H9 (cell line): ENCODE data around the gene CLEC2D. TPM values are rescaled to one million over a fixed set of nuclear protein-coding genes. Genes with fewer than 3 reads are reported as not detected.

ENCODE experiments used
- DNase-seq: peaks from one replicate; pipeline ENCODE4 v3.0.0-alpha.2; 2017
- H2AFZ ChIP-seq: one replicate; pipeline ENCODE4 v1.6.1; 2013; ENCODE audit warnings: mild to moderate bottlenecking, low read length, control low read depth, moderate library complexity
- H2AK5ac ChIP-seq: 2 replicates; pipeline ENCODE4 v1.6.1; 2013; ENCODE audit warnings: low read length, control low read depth, mixed read lengths; ENCODE audit not compliant: insufficient read length
- H2BK120ac ChIP-seq: one replicate; pipeline ENCODE4 v1.6.1; 2013; ENCODE audit warnings: low read depth, mild to moderate bottlenecking, low read length, control low read depth, inconsistent platforms; ENCODE audit not compliant: poor library complexity, severe bottlenecking
- H2BK12ac ChIP-seq: 2 replicates; pipeline ENCODE4 v1.6.1; 2013; ENCODE audit warnings: low read length, control low read depth, mixed read lengths, low read depth; ENCODE audit not compliant: insufficient read length
- H2BK15ac ChIP-seq: 2 replicates; pipeline ENCODE4 v1.6.1; 2013; ENCODE audit warnings: low read depth, low read length, control low read depth
- H2BK20ac ChIP-seq: one replicate; pipeline ENCODE4 v1.6.1; 2013; ENCODE audit warnings: low read depth, mild to moderate bottlenecking, low read length, control low read depth, inconsistent platforms; ENCODE audit not compliant: poor library complexity, severe bottlenecking
- H2BK5ac ChIP-seq: 2 replicates; pipeline ENCODE4 v1.6.1; 2013; ENCODE audit warnings: low read length, control low read depth, mixed read lengths; ENCODE audit not compliant: insufficient read length
- H3K14ac ChIP-seq: 2 replicates; pipeline ENCODE4 v1.6.1; 2013; ENCODE audit warnings: low read length, control low read depth; ENCODE audit not compliant: insufficient read depth
- H3K18ac ChIP-seq: 2 replicates; pipeline ENCODE4 v1.6.1; 2013; ENCODE audit warnings: low read depth, mild to moderate bottlenecking, mixed read lengths, low read length, control low read depth; ENCODE audit not compliant: insufficient read length
- H3K23ac ChIP-seq: 2 replicates; pipeline ENCODE4 v1.6.1; 2013; ENCODE audit warnings: low read length, control low read depth, mixed read lengths, low read depth; ENCODE audit not compliant: insufficient read length
- H3K23me2 ChIP-seq: 2 replicates; pipeline ENCODE4 v1.6.1; 2013; ENCODE audit warnings: low read depth, mild to moderate bottlenecking, mixed read lengths, low read length, control low read depth; ENCODE audit not compliant: insufficient read length, poor library complexity, severe bottlenecking
- H3K27ac ChIP-seq: 2 replicates; pipeline ENCODE4 v1.5.1; 2013; ENCODE audit warnings: low read length, control low read depth, mixed read lengths, low read depth; ENCODE audit not compliant: insufficient read length
- H3K27me3 ChIP-seq: 2 replicates; pipeline ENCODE4 v1.6.1; 2013; ENCODE audit warnings: low read length, control low read depth, inconsistent platforms; ENCODE audit not compliant: insufficient read depth
- H3K4ac ChIP-seq: 2 replicates; pipeline ENCODE4 v1.6.1; 2013; ENCODE audit warnings: low read depth, mild to moderate bottlenecking, control low read depth, inconsistent platforms, low read length, moderate library complexity
- H3K4me1 ChIP-seq: 2 replicates; pipeline ENCODE4 v1.6.1; 2013; ENCODE audit warnings: low read length, control low read depth, inconsistent platforms; ENCODE audit not compliant: insufficient read depth
- H3K4me2 ChIP-seq: 2 replicates; pipeline ENCODE4 v1.6.1; 2013; ENCODE audit warnings: low read length, control low read depth, mixed read lengths; ENCODE audit not compliant: insufficient read length, insufficient read depth
- H3K56ac ChIP-seq: 2 replicates; pipeline ENCODE4 v1.6.1; 2013; ENCODE audit warnings: low read depth, mild to moderate bottlenecking, mixed read lengths, low read length, control low read depth; ENCODE audit not compliant: insufficient read length
- H3K79me1 ChIP-seq: 2 replicates; pipeline ENCODE4 v1.6.1; 2013; ENCODE audit warnings: low read depth, mild to moderate bottlenecking, moderate library complexity, low read length, control low read depth, inconsistent platforms; ENCODE audit not compliant: insufficient read depth, poor library complexity, severe bottlenecking
- H3K79me2 ChIP-seq: 2 replicates; pipeline ENCODE4 v1.6.1; 2013; ENCODE audit warnings: low read length, control low read depth, inconsistent platforms; ENCODE audit not compliant: insufficient read depth
- H3K9ac ChIP-seq: 2 replicates; pipeline ENCODE4 v1.6.1; 2013; ENCODE audit warnings: low read length, control low read depth, mixed read lengths; ENCODE audit not compliant: insufficient read length; ENCODE audit errors: extremely low read depth
- H3K9me3 ChIP-seq: one replicate; pipeline ENCODE4 v1.6.1; 2013; ENCODE audit warnings: low read depth, low read length, inconsistent platforms; ENCODE audit not compliant: control insufficient read depth
- H3T11ph ChIP-seq: one replicate; pipeline ENCODE4 v1.6.1; 2013; ENCODE audit warnings: mild to moderate bottlenecking, low read length, control low read depth, inconsistent platforms
- H4K20me1 ChIP-seq: one replicate; pipeline ENCODE4 v1.6.1; 2013; ENCODE audit not compliant: control insufficient read depth, insufficient read length, insufficient read depth
- H4K5ac ChIP-seq: 2 replicates; pipeline ENCODE4 v1.6.1; 2013; ENCODE audit warnings: low read depth, mild to moderate bottlenecking, mixed read lengths, low read length, control low read depth; ENCODE audit not compliant: insufficient read length
- H4K8ac ChIP-seq: replicated peaks from 2 replicates; pipeline ENCODE4 v1.6.1; 2013; ENCODE audit warnings: low read length, control low read depth, mixed read lengths, low read depth; ENCODE audit not compliant: insufficient read length
- H4K91ac ChIP-seq: 2 replicates; pipeline ENCODE4 v1.6.1; 2013; ENCODE audit warnings: low read depth, mild to moderate bottlenecking, moderate library complexity, mixed read lengths, low read length, control low read depth; ENCODE audit not compliant: insufficient read length
- H3K27ac Mint-ChIP-seq, 3 experiments: 2 replicates in 2 of 3; 3 replicates in 1 of 3; pipeline ENCODE4 v1.8.0; 2020 to 2021; ENCODE audit warnings: mixed read lengths in 3 of 3, mild to moderate bottlenecking in 1 of 3, moderate library complexity in 1 of 3
- H3K27me3 Mint-ChIP-seq: 2 replicates; pipeline ENCODE4 v1.8.0; 2021; ENCODE audit warnings: low read depth, mild to moderate bottlenecking, moderate library complexity, mixed read lengths
- H3K36me3 Mint-ChIP-seq, 3 experiments: 2 replicates in 2 of 3; 3 replicates in 1 of 3; pipeline ENCODE4 v1.8.0; 2020 to 2021; ENCODE audit warnings: low read depth in 3 of 3, mixed read lengths in 3 of 3; ENCODE audit not compliant: insufficient read depth in 1 of 3
- H3K4me1 Mint-ChIP-seq, 2 experiments: 2 replicates each; pipeline ENCODE4 v1.8.0; 2020; ENCODE audit warnings: mixed read lengths in 2 of 2
- H3K4me3 Mint-ChIP-seq, 2 experiments: 2 replicates in 1 of 2; 3 replicates in 1 of 2; pipeline ENCODE4 v1.8.0; 2020 to 2021; ENCODE audit warnings: mild to moderate bottlenecking in 2 of 2, mixed read lengths in 2 of 2, moderate library complexity in 1 of 2
- H3K9me3 Mint-ChIP-seq, 2 experiments: 2 replicates in 1 of 2; 3 replicates in 1 of 2; pipeline ENCODE4 v1.8.0; 2020; ENCODE audit warnings: mild to moderate bottlenecking in 2 of 2, mixed read lengths in 2 of 2, moderate library complexity in 1 of 2
- CTCF ChIP-seq: fragments of 200-600 bp; sonication (generic); conservative IDR thresholded peaks from 3 replicates; pipeline ENCODE4 v1.8.0; 2021; ENCODE audit warnings: antibody characterized with exemption, mild to moderate bottlenecking
- WGBS: extraction: QIAGEN DNeasy Blood & Tissue Kit; methylation state at CpG from one replicate; pipeline ENCODE4 v1.1.7; 2013; ENCODE audit warnings: missing lambda C conversion rate, low lambda C conversion rate, mixed read lengths; ENCODE audit not compliant: insufficient read length; ENCODE audit errors: extremely low coverage; 5-methylcytosine and 5-hydroxymethylcytosine counted together
- total RNA-seq: library from RNA; stranded (reverse); gene quantifications from 2 replicates; pipeline ENCODE4 v1.2.1, GENCODE V29; 2021

Gene CLEC2D
- total RNA-seq, 1 experiment from 2014 or later = 2.1 TPM

DNA sequence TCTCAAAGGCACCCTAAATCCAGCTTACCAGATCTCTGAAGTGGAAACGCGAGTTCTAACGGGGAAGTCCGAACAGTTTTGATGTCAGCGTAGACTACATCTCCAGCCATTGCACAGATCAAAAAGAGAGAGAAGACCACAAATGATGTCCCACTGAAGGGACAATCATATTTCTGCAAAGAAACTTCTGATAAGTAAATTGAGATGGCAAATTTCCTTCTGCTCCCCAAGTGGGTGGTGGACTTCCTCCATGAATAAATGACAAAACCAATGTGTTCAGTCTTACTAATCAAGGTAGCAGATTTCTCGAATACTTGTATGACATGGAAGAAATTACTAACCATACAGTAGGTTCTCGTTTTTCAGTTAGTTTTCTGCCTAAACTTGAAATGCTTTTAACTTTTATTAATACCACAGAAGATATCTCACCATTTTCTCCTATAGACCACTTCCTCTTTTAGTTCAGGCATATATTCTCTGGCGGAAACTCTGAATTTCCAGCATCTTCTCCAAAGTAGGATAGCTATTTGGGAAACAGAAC is 63.5 kb downstream of the CLEC2D start, which contains the start of gene CLECL1:
TSS of gene CLECL1 (minus strand) at position 177 of the 541 bp plus-strand sequence.
- no peak within 1 kb of the TSS for H3K27ac Mint-ChIP-seq
- H3K79me1 ChIP-seq = no peaks in the 10 kb centered on the region
- no peaks in the 10 kb centered on the region for H3K27me3 ChIP-seq
- H2BK20ac ChIP-seq = no peak within 1 kb of the TSS
- no peaks in the 10 kb centered on the region for H3K9me3 Mint-ChIP-seq
- H3K36me3 Mint-ChIP-seq = no peaks in the 10 kb centered on the region
- H2AK5ac ChIP-seq = no peak within 1 kb of the TSS
- no peaks in the 10 kb centered on the region for H3K27me3 Mint-ChIP-seq
- no peak within 1 kb of the TSS for H3K4ac ChIP-seq
- H3K4me3 Mint-ChIP-seq = no peak within 1 kb of the TSS
- H3K18ac ChIP-seq = no peak within 1 kb of the TSS
- no CpG with 5 or more reads among the region's 8 CpGs for WGBS
- H3K79me2 ChIP-seq = no peaks in the 10 kb centered on the region
- H3K27ac ChIP-seq = no peak within 1 kb of the TSS
- H2BK15ac ChIP-seq = no peak within 1 kb of the TSS
- H2BK120ac ChIP-seq = no peak within 1 kb of the TSS
- no peaks in the 10 kb centered on the region for H4K20me1 ChIP-seq
- H3K23ac ChIP-seq = no peak within 1 kb of the TSS
- H3K14ac ChIP-seq = no peak within 1 kb of the TSS
- H3K9ac ChIP-seq = no peak within 1 kb of the TSS
- no peaks in the 10 kb centered on the region for H3K4me1 Mint-ChIP-seq
- no peak within 1 kb of the TSS for H3T11ph ChIP-seq
- H3K4me2 ChIP-seq = no peak within 1 kb of the TSS
- no peak within 1 kb of the TSS for H2AFZ ChIP-seq
- no peaks in the 10 kb centered on the region for H3K4me1 ChIP-seq
- H4K8ac ChIP-seq = no peak within 1 kb of the TSS
- no peak within 1 kb of the TSS for H3K56ac ChIP-seq
- H3K9me3 ChIP-seq = no peaks in the 10 kb centered on the region
- no peak within 1 kb of the TSS for H4K5ac ChIP-seq
- TF ChIP-seq CTCF = no peak
- no peak within 1 kb of the TSS for H4K91ac ChIP-seq
- no peak within 1 kb of the TSS for H2BK12ac ChIP-seq
- no peak within 1 kb of the TSS for H2BK5ac ChIP-seq
- no peak for DNase-seq
- H3K23me2 ChIP-seq = no peaks in the 10 kb centered on the region
